ENCODE results near the gene CPA2.

CPA2 gene

GRCh38 chr7:130281260-130281659 lies 14.6 kb downstream of the CPA2 start:
- peaks cover 7% of the 10 kb centered on the region for H3K27me3 ChIP-seq
- no peak for TF ChIP-seq CTCF (IDR thresholded peaks at IDR 0.05)
- H3K27ac ChIP-seq: no peak overlapping the region
- H3K4me1 ChIP-seq (ENCODE audit: control insufficient read depth in 1 of 2, insufficient read depth in 1 of 2, low read depth in 1 of 2, low read length in 1 of 2): no peaks in the 10 kb centered on the region
- H3K36me3 ChIP-seq: no peaks in the 10 kb centered on the region
- H3K9me3 ChIP-seq: no peaks in the 10 kb centered on the region
- H3K4me3 ChIP-seq (ENCODE audit: low read depth in 1 of 2, low read length in 1 of 2): no peak overlapping the region

DNA sequence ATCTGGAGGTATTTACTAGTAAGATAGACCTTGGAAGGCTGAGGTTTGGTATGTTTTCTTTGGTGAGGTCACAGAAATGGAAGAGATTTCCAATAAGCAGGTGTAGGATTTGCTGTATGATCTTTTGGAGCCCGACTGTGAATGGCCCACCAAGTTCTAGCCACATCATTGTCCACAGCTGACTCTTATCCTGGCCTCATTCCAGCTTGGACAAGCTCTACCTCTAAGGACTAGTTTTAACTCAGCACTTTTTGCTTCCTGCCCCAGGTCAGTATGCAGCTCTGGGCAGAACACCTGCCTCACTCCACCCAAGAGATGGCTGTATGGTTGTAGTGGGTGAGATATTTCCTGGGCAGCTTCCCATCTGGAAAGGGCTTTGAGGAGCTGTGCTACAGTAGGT lies 20.2 kb downstream of the CPA2 start:
- Histone ChIP-seq H3K4me3 (ENCODE audit: low read depth in 1 of 2, low read length in 1 of 2) (no peak overlapping the region), H3K4me1 (ENCODE audit: control insufficient read depth in 1 of 2, insufficient read depth in 1 of 2, low read depth in 1 of 2, low read length in 1 of 2) (no peaks in the 10 kb centered on the region), H3K27ac (no peak overlapping the region), H3K36me3 (no peaks in the 10 kb centered on the region), H3K9me3 (no peaks in the 10 kb centered on the region), H3K27me3 (no peaks in the 10 kb centered on the region)
- TF ChIP-seq CTCF (IDR thresholded peaks at IDR 0.05): no peak

GRCh38 chr7:130288168-130288567 lies 21.5 kb downstream of the CPA2 start:
- Histone ChIP-seq H3K27me3 (no peaks in the 10 kb centered on the region), H3K4me3 (ENCODE audit: low read depth in 1 of 2, low read length in 1 of 2) (no peak overlapping the region), H3K36me3 (no peaks in the 10 kb centered on the region), H3K4me1 (ENCODE audit: control insufficient read depth in 1 of 2, insufficient read depth in 1 of 2, low read depth in 1 of 2, low read length in 1 of 2) (no peaks in the 10 kb centered on the region), H3K9me3 (no peaks in the 10 kb centered on the region), H3K27ac (no peak overlapping the region)
- TF ChIP-seq CTCF (IDR thresholded peaks at IDR 0.05): no peak

- no peak for TF ChIP-seq CTCF (IDR thresholded peaks at IDR 0.05)
- no peaks in the 10 kb centered on the region for H3K4me1 ChIP-seq (ENCODE audit: control insufficient read depth in 1 of 2, insufficient read depth in 1 of 2, low read depth in 1 of 2, low read length in 1 of 2)
Measured at GRCh38 chr7:130288829-130289228, 22.2 kb downstream of the CPA2 start.

GRCh38 chr7:130289478-130289877 lies 22.8 kb downstream of the CPA2 start:
- no peaks in the 10 kb centered on the region for H3K4me1 ChIP-seq (ENCODE audit: control insufficient read depth in 1 of 2, insufficient read depth in 1 of 2, low read depth in 1 of 2, low read length in 1 of 2)
- TF ChIP-seq CTCF (IDR thresholded peaks at IDR 0.05): no peak
- H3K27ac ChIP-seq: no peak overlapping the region
- no peak overlapping the region for H3K4me3 ChIP-seq (ENCODE audit: low read depth in 1 of 2, low read length in 1 of 2)
- no peaks in the 10 kb centered on the region for H3K27me3 ChIP-seq
- no peaks in the 10 kb centered on the region for H3K36me3 ChIP-seq
- H3K9me3 ChIP-seq: no peaks in the 10 kb centered on the region

More at GRCh38 chr7:130288829-130289228, 22.2 kb downstream of the CPA2 start:
- Histone ChIP-seq H3K27ac (no peak overlapping the region), H3K4me3 (ENCODE audit: low read depth in 1 of 2, low read length in 1 of 2) (no peak overlapping the region), H3K36me3 (no peaks in the 10 kb centered on the region), H3K9me3 (no peaks in the 10 kb centered on the region), H3K27me3 (no peaks in the 10 kb centered on the region)

DNA sequence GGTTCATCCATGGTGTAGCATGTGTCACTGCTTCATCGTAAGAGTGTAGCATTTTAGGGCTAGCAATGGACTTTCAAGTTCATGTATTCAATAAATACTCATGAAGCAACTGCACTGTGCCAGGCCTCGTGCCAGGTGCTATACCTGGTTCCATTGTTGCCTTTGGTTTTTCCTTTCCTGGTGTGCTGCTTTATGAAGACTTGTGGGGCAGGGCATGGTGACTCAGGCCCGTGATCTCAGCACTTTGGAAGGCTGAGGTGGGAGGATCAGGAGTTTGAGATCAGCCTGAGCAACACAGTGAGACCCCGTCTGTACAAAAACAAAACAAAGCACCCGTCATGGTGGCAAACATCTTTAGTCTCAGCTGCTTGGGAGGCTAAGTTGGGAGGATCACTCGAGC lies 24.1 kb downstream of the CPA2 start:
- no peak for TF ChIP-seq CTCF (IDR thresholded peaks at IDR 0.05)
- Histone ChIP-seq H3K4me1 (ENCODE audit: control insufficient read depth in 1 of 2, insufficient read depth in 1 of 2, low read depth in 1 of 2, low read length in 1 of 2) (no peaks in the 10 kb centered on the region), H3K27ac (no peak overlapping the region), H3K27me3 (no peaks in the 10 kb centered on the region), H3K4me3 (ENCODE audit: low read depth in 1 of 2, low read length in 1 of 2) (no peak overlapping the region), H3K9me3 (no peaks in the 10 kb centered on the region), H3K36me3 (no peaks in the 10 kb centered on the region)

Measured in neutrophil (primary cell).